NCI-H748 (cell line): ENCODE results near the gene WNT10A.

Experiments
- DNase-seq: peaks from one replicate; lab custom pipeline; 2025; ENCODE audit not compliant: unreplicated experiment; lab: John Stamatoyannopoulos, UW

The WNT10A gene

GRCh38 chr2:218892693-218893348 lies 12.2 kb downstream of the WNT10A start:
- peak; percentile 90 for DNase-seq

- DNase-seq = no peak
Observed at GRCh38 chr2:218893349-218894150, 12.9 kb downstream of the WNT10A start.

DNA sequence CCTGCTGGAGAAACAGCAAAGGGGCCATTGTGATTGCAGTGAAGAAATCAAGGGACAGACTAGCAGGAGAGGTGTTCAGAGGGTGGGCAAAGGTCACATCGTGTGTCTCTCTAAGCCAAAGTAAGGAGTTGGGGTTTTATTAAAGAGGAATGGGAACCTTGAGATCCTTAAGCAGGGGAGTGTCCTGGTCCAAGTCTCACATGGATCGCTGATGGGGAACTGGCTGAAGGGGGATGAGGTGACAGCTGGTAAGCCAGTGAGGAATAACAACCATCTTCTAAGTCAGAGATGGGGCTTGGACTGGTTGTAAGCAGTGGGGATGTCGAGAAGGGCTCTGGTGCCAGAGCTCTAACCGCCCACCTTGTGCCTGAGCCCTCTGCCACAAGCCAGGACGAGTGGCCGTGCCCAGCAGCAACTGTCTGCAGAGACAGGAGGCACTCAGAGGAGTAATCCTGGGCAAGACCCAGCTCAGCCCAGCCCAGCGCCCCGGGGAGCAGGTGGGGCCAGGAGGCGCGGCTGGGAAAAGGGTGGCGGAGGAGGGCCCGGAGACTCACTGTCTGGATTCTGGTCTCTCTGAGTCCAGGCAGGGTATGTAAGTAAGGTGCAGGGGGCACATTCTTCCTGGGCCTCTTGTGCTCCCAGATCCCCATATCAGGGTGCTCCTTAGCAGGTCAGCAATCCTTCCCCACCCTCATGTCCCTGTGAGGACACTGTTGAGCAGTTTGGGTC lies 13.7 kb downstream of the WNT10A start:
- no peak for DNase-seq

- no peak for DNase-seq
Observed at GRCh38 chr2:218894880-218895157, 14.2 kb downstream of the WNT10A start.

GRCh38 chr2:218895326-218895725 lies 14.7 kb downstream of the WNT10A start:
- DNase-seq = no peak

- DNase-seq = no peak
Observed at GRCh38 chr2:218895759-218896500, 15.3 kb downstream of the WNT10A start.

- peak; percentile 87 for DNase-seq
Observed at GRCh38 chr2:218896501-218897393, 16.1 kb downstream of the WNT10A start.

- peak; percentile 59 for DNase-seq
Observed at GRCh38 chr2:218897394-218898108, 16.9 kb downstream of the WNT10A start.

GRCh38 chr2:218898109-218898878 lies 17.6 kb downstream of the WNT10A start:
- peak; percentile 71 for DNase-seq

DNA sequence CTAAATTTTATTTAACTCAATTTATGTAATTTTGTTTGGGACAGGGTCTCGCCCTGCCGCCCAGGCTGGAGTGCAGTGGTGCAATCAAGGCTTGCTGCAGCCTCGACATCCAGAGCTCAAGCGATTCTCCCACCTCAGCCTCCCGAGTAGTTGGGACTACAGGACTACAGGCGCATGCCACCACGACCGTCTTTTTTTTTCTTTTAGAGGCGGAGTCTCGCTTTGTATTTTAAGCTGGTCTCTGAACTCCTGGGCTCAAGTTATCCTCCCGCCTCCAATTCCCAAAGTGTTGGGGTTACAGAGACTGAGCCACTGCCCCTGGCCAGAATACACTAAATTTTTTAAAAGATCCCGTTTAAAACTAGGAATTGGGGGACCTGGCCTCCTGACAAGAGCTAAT lies 18.5 kb downstream of the WNT10A start:
- DNase-seq = no peak

GRCh38 chr2:218902427-218902826 lies 21.8 kb downstream of the WNT10A start:
- DNase-seq = no peak

DNA sequence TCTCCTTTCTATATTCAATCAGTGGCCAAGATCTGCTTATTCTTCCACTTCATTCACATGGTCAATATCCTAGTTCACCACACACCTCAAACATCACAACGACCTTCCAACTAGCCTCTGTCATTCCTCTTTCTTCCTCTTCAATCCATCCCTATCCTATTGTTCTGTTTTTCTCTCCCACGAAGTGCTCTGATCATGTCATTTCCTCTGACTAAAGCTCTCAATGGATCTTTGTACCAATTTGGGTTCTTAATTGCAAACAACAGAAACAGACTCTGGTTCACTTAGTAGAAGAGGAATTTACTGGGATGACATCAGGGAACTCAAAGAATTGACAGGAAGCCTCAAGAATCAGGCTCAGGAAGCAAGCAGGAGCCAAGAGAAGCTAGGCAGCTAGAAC lies 23.5 kb downstream of the WNT10A start:
- no peak for DNase-seq

DNA sequence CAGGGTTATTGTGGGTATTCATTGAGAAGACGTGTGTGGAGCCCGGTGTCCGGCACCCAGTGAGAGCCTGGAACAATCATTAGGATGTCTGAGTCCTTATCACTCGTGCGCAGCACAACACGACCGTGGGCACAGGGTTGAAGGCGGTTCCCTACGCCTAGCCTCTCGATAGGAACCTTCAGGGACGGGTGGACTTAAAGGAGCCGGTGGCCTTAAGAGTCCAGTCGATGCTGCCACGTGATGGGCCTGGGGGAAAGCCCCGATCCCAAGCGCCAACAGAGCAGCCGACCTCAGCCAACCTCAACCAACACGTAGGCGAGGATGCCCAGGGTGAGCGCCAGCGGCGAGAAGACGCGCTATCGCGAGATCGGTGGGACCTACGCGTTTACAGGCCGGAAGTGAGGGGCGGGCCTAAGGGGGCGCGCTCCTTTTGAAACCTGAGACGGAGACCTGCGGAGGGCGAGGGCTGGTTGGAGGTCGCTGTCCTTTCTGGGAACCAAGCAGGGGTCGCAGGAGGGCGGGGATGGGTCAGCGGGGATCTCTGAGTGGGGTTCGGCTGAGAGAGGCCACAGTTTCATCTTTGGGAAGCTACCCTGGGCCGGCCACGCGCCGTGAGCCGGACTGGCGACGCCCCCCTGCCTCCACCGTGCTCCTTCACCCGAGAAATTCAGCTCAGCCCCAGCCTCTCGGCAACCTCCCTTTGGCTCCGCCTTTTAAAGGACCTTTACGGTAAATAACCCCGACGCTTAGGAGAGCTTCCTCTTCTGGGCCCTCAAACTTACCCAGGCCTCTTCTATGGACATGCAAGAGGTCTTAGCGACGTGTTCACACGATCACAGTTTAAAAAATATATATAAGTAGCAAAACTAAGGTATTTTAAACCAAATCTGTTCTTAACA lies 28.3 kb downstream of the WNT10A start:
- peak; percentile 97 for DNase-seq

DNA sequence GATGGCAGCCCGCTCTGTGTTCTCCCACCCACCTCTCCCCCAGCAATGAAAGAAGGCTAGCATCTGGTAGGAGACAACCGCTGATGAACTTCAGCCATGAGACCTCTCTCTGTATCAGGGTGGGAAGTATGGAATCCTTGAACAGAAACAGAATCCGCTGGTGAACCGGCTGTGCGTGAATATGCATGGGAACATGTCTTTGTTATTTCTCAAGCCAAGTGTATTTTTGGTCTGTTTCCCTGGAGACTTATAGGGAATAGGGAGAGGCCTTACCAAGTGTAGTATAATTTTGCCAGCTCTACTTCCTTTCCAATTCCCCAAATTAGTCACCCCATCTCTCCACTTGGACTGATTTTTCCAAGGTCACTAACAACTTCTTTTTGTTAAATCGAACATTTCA lies 30.1 kb downstream of the WNT10A start:
- DNase-seq = no peak

- DNase-seq = no peak
Observed at GRCh38 chr2:218920504-218920903, 39.9 kb downstream of the WNT10A start.

GRCh38 chr2:218924757-218925156 lies 44.1 kb downstream of the WNT10A start:
- DNase-seq = no peak

GRCh38 chr2:218925434-218925833 lies 44.8 kb downstream of the WNT10A start:
- DNase-seq = no peak

DNA sequence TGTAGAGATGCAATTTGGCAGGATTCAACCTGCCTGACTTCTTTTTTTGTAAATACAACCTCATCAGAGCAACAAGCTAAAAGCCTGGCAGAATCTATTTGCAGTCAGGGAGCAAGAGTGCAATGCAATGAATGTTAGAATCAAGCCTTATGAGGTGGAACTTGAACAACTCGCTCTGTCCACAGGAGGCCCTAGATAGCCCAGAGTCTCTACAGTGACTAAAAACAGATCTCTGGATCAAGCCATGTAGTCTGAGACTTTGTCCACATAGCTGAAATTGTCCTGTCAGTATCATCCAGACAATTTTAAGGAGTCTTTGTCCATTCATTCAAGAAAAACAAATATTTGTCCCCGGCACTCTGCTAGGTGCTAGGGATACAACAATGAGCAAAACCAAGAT lies 46.8 kb downstream of the WNT10A start:
- peak; percentile 90 for DNase-seq
